Transverse colon (tissue), 4 donors: Measurements from ENCODE around the gene ZNF141. TPM values are rescaled to one million over a fixed set of nuclear protein-coding genes. Genes with fewer than 3 reads are reported as not detected.

Experiments
- DNase-seq: peaks from one replicate; pipeline ENCODE4 v3.0.0-alpha.2; 2019
- H3K27ac ChIP-seq, 4 donors: fragments of 200-600 bp; sonication (generic); 2 replicates each; pipeline ENCODE4 v1.5.1; 2016 to 2018; ENCODE audit warnings: inconsistent platforms in 4 of 4
- H3K27me3 ChIP-seq: fragments of 200-600 bp; sonication (generic); 2 replicates; pipeline ENCODE4 v1.5.1; 2017; ENCODE audit warnings: inconsistent platforms
- H3K36me3 ChIP-seq, 4 donors: fragments of 200-600 bp; sonication (generic); 2 replicates each; pipeline ENCODE4 v1.5.1; 2017 to 2019; ENCODE audit warnings: inconsistent platforms in 4 of 4
- H3K4me1 ChIP-seq, 4 donors: fragments of 200-600 bp; sonication (generic); 2 replicates each; pipeline ENCODE4 v1.5.1; 2017 to 2020; ENCODE audit warnings: inconsistent platforms in 4 of 4
- H3K4me3 ChIP-seq, 4 donors: fragments of 200-600 bp; sonication (generic); 1 replicate in 1 of 4; 2 replicates in 3 of 4; pipeline versions ENCODE4 v1.5.1 to v1.6.1; 2017 to 2019; ENCODE audit warnings: inconsistent platforms in 4 of 4
- H3K9me3 ChIP-seq, 2 donors: fragments of 200-600 bp; sonication (generic); 2 replicates each; pipeline ENCODE4 v1.5.1; 2017 to 2019; ENCODE audit warnings: inconsistent platforms in 2 of 2
- CTCF ChIP-seq, 5 experiments: fragments of 200-600 bp in 3 of 5; fragments of 450-650 bp in 2 of 5; sonication (generic) in 3 of 5; IDR thresholded peaks; 1 replicate in 2 of 5; 2 replicates in 3 of 5; pipeline ENCODE4 v1.5.1; 2016 to 2017; ENCODE audit warnings: antibody characterized with exemption in 5 of 5, inconsistent platforms in 3 of 5, mild to moderate bottlenecking in 2 of 5, moderate library complexity in 1 of 5
- EP300 ChIP-seq: sonication (generic); formaldehyde crosslinking; IDR thresholded peaks from one replicate; pipeline ENCODE4 v1.6.1; 2017; ENCODE audit warnings: antibody characterized with exemption, low read depth
- POLR2A ChIP-seq: fragments of 450-650 bp; IDR thresholded peaks from one replicate; pipeline ENCODE4 v1.6.1; 2016; ENCODE audit warnings: antibody characterized with exemption, mild to moderate bottlenecking, moderate library complexity
- POLR2AphosphoS5 ChIP-seq, 3 donors: sonication (generic); formaldehyde crosslinking; IDR thresholded peaks; one replicate each; pipeline ENCODE4 v1.6.1; 2016; ENCODE audit warnings: antibody characterized with exemption in 3 of 3
- WGBS, 2 donors: methylation state at CpG; one replicate each; pipeline ENCODE4 v1.1.5; 2018; ENCODE audit warnings: low coverage in 1 of 2; 5-methylcytosine and 5-hydroxymethylcytosine counted together
- in situ Hi-C, 4 donors: fragments of 200-750 bp; cut with MboI; loops; one replicate each; pipeline versions ENCODE4 v1.15.0 to v1.15.1; 2017; ENCODE audit warnings: low sequenced_read_pairs in 3 of 4, low pct_ligation_motif_present in 1 of 4, low pct_unique_long_range_greater_than_20kb in 1 of 4
- intact Hi-C: fragments of 100-400 bp; cut with DNase I; formaldehyde crosslinking; loops from one replicate; pipeline ENCODE4 v1.15.1; 2023; ENCODE audit warnings: low total_unique reads
- total RNA-seq, 4 donors: library from RNA; depleted of rRNA; stranded (reverse); fragments of >200 nt; gene quantifications; one replicate each; pipeline ENCODE4 v1.1.0, GENCODE V29; 2016

The ZNF141 gene
- total RNA-seq, 4 donors from 2014 or later: 13.8 to 40.4 (median 30.4) TPM

DNA sequence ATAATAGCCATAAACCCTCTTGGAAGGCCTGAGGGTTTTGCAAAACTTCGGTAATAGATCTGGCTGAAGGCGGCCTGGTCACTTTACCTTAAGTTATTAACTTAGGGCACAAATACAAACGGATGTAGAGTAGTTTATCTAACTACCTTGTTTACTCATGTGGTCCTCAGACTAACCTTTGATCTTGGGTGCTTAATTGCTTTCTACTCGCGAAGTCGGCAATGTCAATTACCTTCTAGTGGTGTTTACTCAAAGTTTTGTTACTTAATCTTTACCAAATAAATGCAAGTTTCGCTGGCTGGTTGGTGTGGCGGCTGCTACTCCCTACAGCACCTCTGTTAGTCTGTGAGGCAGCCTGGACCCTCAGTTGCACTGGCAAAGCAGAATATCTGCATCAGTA, 8.9 kb upstream of the ZNF141 start:
- TF ChIP-seq POLR2A: no peak
- no peak for TF ChIP-seq CTCF (IDR thresholded peaks at IDR 0.05)
- no peak for TF ChIP-seq POLR2AphosphoS5 (IDR thresholded peaks at IDR 0.05)
- no peak for TF ChIP-seq EP300
- no peak overlapping the region for H3K4me3 ChIP-seq
- no peaks in the 10 kb centered on the region for H3K4me1 ChIP-seq
- intact Hi-C loops: no loop called here
- H3K36me3 ChIP-seq: no peaks in the 10 kb centered on the region
- DNase-seq: no peak
- H3K27ac ChIP-seq: no peak overlapping the region
- in situ Hi-C loops: no loop called here
- H3K9me3 ChIP-seq: peaks cover 4 to 22% of the 10 kb centered on the region in 2 donors
- 62 to 64% methylated on average over 2 to 8 of the region's 8 CpGs for WGBS, 2 donors
- H3K27me3 ChIP-seq: no peaks in the 10 kb centered on the region

DNA sequence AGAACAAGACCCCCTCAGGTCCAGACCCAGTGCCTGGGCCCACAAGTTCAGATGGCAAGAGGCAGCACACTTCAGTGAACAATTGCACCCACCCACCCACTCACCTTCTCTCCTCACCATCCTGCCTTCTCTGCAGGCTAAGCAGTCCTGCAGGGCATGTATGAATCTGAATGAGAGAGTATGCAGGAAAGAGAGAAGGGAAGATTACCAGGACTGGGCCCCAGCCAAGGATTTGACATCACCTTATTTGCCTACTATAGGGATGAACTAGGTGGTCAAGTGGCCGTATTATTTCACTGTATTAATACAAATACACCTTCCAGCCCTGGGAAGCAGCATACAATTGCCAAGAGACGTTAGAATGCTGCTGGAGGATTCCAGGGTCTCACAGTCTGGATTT, 2.1 kb upstream of the ZNF141 start:
- Histone ChIP-seq H3K9me3 (peaks cover 6 to 17% of the 10 kb centered on the region in 2 donors), H3K27me3 (no peaks in the 10 kb centered on the region), H3K4me1 (peaks cover 9 to 17% (median 13%) of the 10 kb centered on the region in 4 donors), H3K36me3 (peaks cover 0 to 10% (median 0%) of the 10 kb centered on the region in 4 donors), H3K27ac (peak overlapping the region in 1 of 4 donors; percentile 98), H3K4me3 (no peak overlapping the region)
- intact Hi-C loops (no loop called here), in situ Hi-C loops (no loop called here)
- WGBS, 2 donors: 60 to 75% methylated on average over 1 to 2 of the region's 2 CpGs
- no peak for DNase-seq
- no peak for TF ChIP-seq EP300
- no peak for TF ChIP-seq POLR2AphosphoS5 (IDR thresholded peaks at IDR 0.05)
- TF ChIP-seq POLR2A: no peak
- TF ChIP-seq CTCF (IDR thresholded peaks at IDR 0.05): no peak

GRCh38 chr4:336099-336892, 1.3 kb upstream of the ZNF141 start:
- Histone ChIP-seq H3K36me3 (peaks cover 0 to 11% (median 0%) of the 10 kb centered on the region in 4 donors), H3K4me3 (peak overlapping the region; percentile 61 to 94 (median 72)), H3K27ac (peak overlapping the region; percentile 89 to 98 (median 94)), H3K27me3 (no peaks in the 10 kb centered on the region), H3K4me1 (peaks cover 9 to 17% (median 13%) of the 10 kb centered on the region in 4 donors), H3K9me3 (peaks cover 12 to 21% of the 10 kb centered on the region in 2 donors)
- intact Hi-C loops (no loop called here), in situ Hi-C loops (no loop called here)
- peak; percentile 35 for DNase-seq
- no peak for TF ChIP-seq POLR2A
- TF ChIP-seq EP300: no peak
- 14% methylated on average over 42 of the region's 71 CpGs; no CpG with 5 or more reads in 1 of the 2 donors for WGBS, 2 donors

GRCh38 chr4:336893-337142, 796 bp upstream of the ZNF141 start:
- H3K27me3 ChIP-seq: no peaks in the 10 kb centered on the region
- H3K4me3 ChIP-seq: peak overlapping the region; percentile 61 to 94 (median 72)
- no peak for DNase-seq
- H3K36me3 ChIP-seq: peaks cover 0 to 15% (median under 1%) of the 10 kb centered on the region in 4 donors
- intact Hi-C loops: no loop called here
- H3K9me3 ChIP-seq: peaks cover 17 to 21% of the 10 kb centered on the region in 2 donors
- peaks cover 9 to 17% (median 13%) of the 10 kb centered on the region in 4 donors for H3K4me1 ChIP-seq
- H3K27ac ChIP-seq: peak overlapping the region; percentile 89 to 98 (median 94)
- in situ Hi-C loops: no loop called here
- TF ChIP-seq EP300: no peak
- no peak for TF ChIP-seq POLR2AphosphoS5 (IDR thresholded peaks at IDR 0.05)
- TF ChIP-seq POLR2A: no peak
- TF ChIP-seq CTCF (IDR thresholded peaks at IDR 0.05): no peak
- WGBS, 2 donors: no CpG with 5 or more reads among the region's 18 CpGs
